HepG2 (cell line): ENCODE data around the gene PDCD1LG2. TPM values are rescaled to one million over a fixed set of nuclear protein-coding genes. Genes with fewer than 3 reads are reported as not detected.

Source experiments
- ATAC-seq: fragments of 200-7000 bp; cut with Tn5 transposase; 3 replicates; pipeline ENCODE4 v1.9.1; 2020; ENCODE audit warnings: mild to moderate bottlenecking, moderate library complexity
- BruUV-seq: library from RNA; stranded (reverse); fragments of 400-500 nt; replicated peaks from 2 replicates; lab custom pipeline; 2021; lab: Mats Ljungman, UMichigan
- CTCF ChIA-PET: fragments of 300-600 bp; formaldehyde crosslinking; extraction: SDS; loops from one replicate; lab custom pipeline; 2021; ENCODE audit warnings: low total read pairs, inconsistent platforms, low intra/inter-chr PET ratio; lab: Yijun Ruan, JAX
- POLR2A ChIA-PET: fragments of 350-600 bp; sonication (Branson Sonifier 250); formaldehyde crosslinking; loops from one replicate; lab custom pipeline; 2020; ENCODE audit warnings: antibody characterized with exemption, inconsistent platforms; lab: Yijun Ruan, JAX
- DNase-seq: peaks from one replicate; pipeline ENCODE4 v3.0.0-alpha.2; 2015; ENCODE audit warnings: low spot score
- FAIRE-seq: peaks from 3 replicates; lab custom pipeline; 2011; peaks lifted over from hg19 to GRCh38; lab: Jason Lieb, UNC
- H2AFZ ChIP-seq: one replicate; pipeline ENCODE4 v1.6.1; 2011; ENCODE audit warnings: low read length, inconsistent platforms
- H3K27ac ChIP-seq: fragments of 300-600 bp; 3 replicates; pipeline ENCODE4 v1.8.0; 2011; ENCODE audit warnings: mixed run types, mild to moderate bottlenecking, mixed read lengths, low read length, inconsistent platforms; ENCODE audit not compliant: insufficient read depth; ENCODE audit errors: extremely low read length
- H3K27me3 ChIP-seq, 2 experiments: fragments of 200-600 bp in 1 of 2; 2 replicates in 1 of 2; 3 replicates in 1 of 2; pipeline versions ENCODE4 v1.6.0 to v1.8.0; 2011; ENCODE audit warnings: low read length in 2 of 2, mild to moderate bottlenecking in 2 of 2, moderate library complexity in 2 of 2, inconsistent platforms in 1 of 2; ENCODE audit not compliant: insufficient read depth in 2 of 2, control insufficient read depth in 1 of 2
- H3K36me3 ChIP-seq, 2 experiments: fragments of 200-600 bp in 1 of 2; replicated peaks in 1 of 2; 2 replicates in 1 of 2; 3 replicates in 1 of 2; pipeline versions ENCODE4 v1.5.1 to v1.8.0; 2011; ENCODE audit warnings: low read length in 2 of 2, inconsistent platforms in 1 of 2; ENCODE audit not compliant: insufficient read depth in 2 of 2, control insufficient read depth in 1 of 2
- H3K4me1 ChIP-seq: 2 replicates; pipeline ENCODE4 v1.5.1; 2012; ENCODE audit warnings: low read length, inconsistent platforms; ENCODE audit not compliant: insufficient read depth
- H3K4me2 ChIP-seq: 2 replicates; pipeline ENCODE4 v1.6.0; 2011; ENCODE audit warnings: low read depth, low read length, inconsistent platforms
- H3K4me3 ChIP-seq, 3 experiments: fragments of 200-600 bp in 1 of 3; sonication (generic), shearing (Covaris generic) in 1 of 3; replicated peaks in 1 of 3; 2 replicates each; pipeline ENCODE4 v1.5.1; 2011 to 2016; ENCODE audit warnings: low read length in 3 of 3, inconsistent platforms in 2 of 3, low read depth in 2 of 3, mild to moderate bottlenecking in 2 of 3, control low read depth in 1 of 3, mixed read lengths in 1 of 3; ENCODE audit not compliant: insufficient read depth in 1 of 3
- H3K79me2 ChIP-seq: one replicate; pipeline ENCODE4 v1.6.1; 2011; ENCODE audit warnings: low read length, inconsistent platforms; ENCODE audit not compliant: insufficient read depth
- H3K9ac ChIP-seq: 2 replicates; pipeline ENCODE4 v1.6.0; 2011; ENCODE audit warnings: mild to moderate bottlenecking, low read depth, low read length, inconsistent platforms; ENCODE audit not compliant: insufficient read depth
- H3K9me3 ChIP-seq: 2 replicates; pipeline ENCODE4 v1.5.1; 2012; ENCODE audit warnings: mild to moderate bottlenecking, low read length
- H4K20me1 ChIP-seq: 2 replicates; pipeline ENCODE4 v1.6.0; 2011; ENCODE audit warnings: inconsistent platforms, mild to moderate bottlenecking, low read length, moderate library complexity; ENCODE audit not compliant: insufficient read depth
- ATRX ChIP-seq: sonication (generic); formaldehyde crosslinking; IDR thresholded peaks from 2 replicates; pipeline ENCODE4 v1.4.0; 2020; ENCODE audit warnings: missing genetic modification reagents, borderline replicate concordance
- BCL6 ChIP-seq: IDR thresholded peaks from 2 replicates; pipeline ENCODE4 v1.6.1; 2016; ENCODE audit warnings: missing genetic modification reagents, missing compliant biosample characterization
- BRD4 ChIP-seq: sonication (generic); formaldehyde crosslinking; IDR thresholded peaks from 2 replicates; pipeline ENCODE4 v1.4.0; 2020; ENCODE audit warnings: missing genetic modification reagents
- KDM5B ChIP-seq: sonication (generic); formaldehyde crosslinking; IDR thresholded peaks from 2 replicates; pipeline ENCODE4 v1.4.0; 2020; ENCODE audit warnings: missing genetic modification reagents, mild to moderate bottlenecking, borderline replicate concordance
- MED13 ChIP-seq: sonication (generic); formaldehyde crosslinking; IDR thresholded peaks from 2 replicates; pipeline ENCODE4 v1.5.0; 2020; ENCODE audit warnings: missing genetic modification reagents
- REPIN1 ChIP-seq: sonication (generic); formaldehyde crosslinking; IDR thresholded peaks from 2 replicates; pipeline ENCODE4 v1.8.0; 2022; ENCODE audit warnings: missing genetic modification reagents, low read depth, mild to moderate bottlenecking, borderline replicate concordance
- ZNF20 ChIP-seq: sonication (generic); formaldehyde crosslinking; IDR thresholded peaks from 2 replicates; pipeline ENCODE4 v1.4.0; 2020; ENCODE audit warnings: mild to moderate bottlenecking, moderate library complexity, missing genetic modification reagents
- ZNF225 ChIP-seq: sonication (generic); formaldehyde crosslinking; IDR thresholded peaks from 2 replicates; pipeline ENCODE4 v1.4.0; 2020; ENCODE audit warnings: mild to moderate bottlenecking, missing genetic modification reagents
- ZNF280D ChIP-seq: sonication (generic); formaldehyde crosslinking; IDR thresholded peaks from 2 replicates; pipeline ENCODE4 v1.5.1; 2020; ENCODE audit warnings: mild to moderate bottlenecking, missing genetic modification reagents
- ZNF572 ChIP-seq: sonication (generic); formaldehyde crosslinking; IDR thresholded peaks from 2 replicates; pipeline ENCODE4 v1.5.1; 2020; ENCODE audit warnings: mild to moderate bottlenecking, missing genetic modification reagents
- ZNF746 ChIP-seq: sonication (generic); formaldehyde crosslinking; IDR thresholded peaks from 2 replicates; pipeline ENCODE4 v1.8.0; 2022; ENCODE audit warnings: mild to moderate bottlenecking, missing genetic modification reagents
- WGBS: methylation state at CpG from one replicate; pipeline ENCODE4 v1.1.6; 2017; ENCODE audit warnings: low lambda C conversion rate; 5-methylcytosine and 5-hydroxymethylcytosine counted together
- in situ Hi-C: cut with HindIII; loops from 2 replicates; pipeline ENCODE4 v1.10.0; 2017; ENCODE audit warnings: low pct_unique_long_range_greater_than_20kb; ENCODE audit not compliant: extremely low pct_ligation_motif_present
- intact Hi-C: fragments of 100-400 bp; cut with micrococcal nuclease; formaldehyde crosslinking; loops from one replicate; pipeline ENCODE4 v1.10.0; 2022; ENCODE audit not compliant: unreplicated experiment
- polyA plus RNA-seq, 8 experiments: library from polyadenylated mRNA; depleted of rRNA in 3 of 8; stranded (reverse) in 7 of 8; unstranded in 1 of 8; fragments of >200 nt; fragmentation: Illumina TruSeq in 4 of 8; extraction: Trizol in 4 of 8; gene quantifications; 2 replicates each; pipeline versions ENCODE4 v1.2.1 to v1.2.3, GENCODE V29; 2011 to 2016; ENCODE audit warnings: low read depth in 4 of 8, missing spikeins in 1 of 8, mixed read lengths in 1 of 8; ENCODE audit not compliant: insufficient read depth in 1 of 8
- total RNA-seq, 5 experiments: library from RNA; depleted of rRNA; stranded (reverse); fragments of >200 nt; fragmentation: Illumina TruSeq; extraction: Trizol; gene quantifications; 2 replicates each; pipeline ENCODE4 v1.2.3, GENCODE V29; 2016; ENCODE audit warnings: low read depth in 1 of 5
- TF ChIP-seq, protein P1 (sequence below): sonication (generic); formaldehyde crosslinking; conservative IDR thresholded peaks from 2 replicates; pipeline ENCODE4 v1.8.0; 2022; ENCODE audit warnings: missing genetic modification reagents
- TF ChIP-seq, protein P2 (sequence below): sonication (generic); formaldehyde crosslinking; IDR thresholded peaks from 2 replicates; pipeline ENCODE4 v1.5.0; 2020; ENCODE audit warnings: missing genetic modification reagents
- TF ChIP-seq, protein P3 (sequence below): sonication (generic); formaldehyde crosslinking; IDR thresholded peaks from 2 replicates; pipeline ENCODE4 v1.4.0; 2020; ENCODE audit warnings: missing genetic modification reagents
- TF ChIP-seq, protein P4 (sequence below): sonication (generic); formaldehyde crosslinking; IDR thresholded peaks from 2 replicates; pipeline ENCODE4 v1.8.0; 2022; ENCODE audit warnings: mild to moderate bottlenecking, missing genetic modification reagents, borderline replicate concordance

PDCD1LG2 gene
- total and polyA plus RNA-seq, 2 of the 13 experiments (the other 11 are each of a cell fraction or from before 2014, with no cell fraction given), result not detected

DNA sequence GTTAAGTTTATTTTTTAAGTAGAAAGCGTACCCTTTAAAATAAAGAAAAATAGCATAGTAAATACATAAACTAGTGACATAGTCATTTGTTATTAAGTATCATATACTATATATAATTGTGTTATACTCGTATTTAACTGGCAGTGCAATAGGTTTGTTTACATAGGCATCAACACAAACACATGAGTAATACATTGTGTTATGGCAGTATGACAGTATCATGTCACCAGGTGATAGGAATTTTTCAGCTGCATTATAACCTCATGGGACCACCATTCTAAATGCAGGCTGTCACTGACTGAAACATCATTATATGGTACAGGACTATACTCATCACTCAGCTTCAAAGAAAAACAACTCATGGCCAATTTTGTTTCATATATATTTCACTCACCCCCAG lies 110.2 kb downstream of the PDCD1LG2 start:
- no peak overlapping the region for H3K9ac ChIP-seq
- ATAC-seq (no peak), FAIRE-seq (no peak), DNase-seq (no peak)
- no peaks in the 10 kb centered on the region for H4K20me1 ChIP-seq
- ChIA-PET POLR2A (no interaction called here), CTCF (no interaction called here)
- WGBS, result 94% methylated on average over 2 of the region's 2 CpGs
- H3K4me1 ChIP-seq, result no peaks in the 10 kb centered on the region
- H2AFZ ChIP-seq, result no peak overlapping the region
- no peak overlapping the region for H3K27ac ChIP-seq
- no peaks in the 10 kb centered on the region for H3K27me3 ChIP-seq
- in situ Hi-C loops (no loop called here), intact Hi-C loops (no loop called here)
- H3K79me2 ChIP-seq, result no peaks in the 10 kb centered on the region
- H3K9me3 ChIP-seq, result no peaks in the 10 kb centered on the region
- no TSS peak for BruUV-seq
- H3K36me3 ChIP-seq, result no peaks in the 10 kb centered on the region
- H3K4me3 ChIP-seq, result no peak overlapping the region
- no peak overlapping the region for H3K4me2 ChIP-seq
- TF ChIP-seq, protein P1, sequence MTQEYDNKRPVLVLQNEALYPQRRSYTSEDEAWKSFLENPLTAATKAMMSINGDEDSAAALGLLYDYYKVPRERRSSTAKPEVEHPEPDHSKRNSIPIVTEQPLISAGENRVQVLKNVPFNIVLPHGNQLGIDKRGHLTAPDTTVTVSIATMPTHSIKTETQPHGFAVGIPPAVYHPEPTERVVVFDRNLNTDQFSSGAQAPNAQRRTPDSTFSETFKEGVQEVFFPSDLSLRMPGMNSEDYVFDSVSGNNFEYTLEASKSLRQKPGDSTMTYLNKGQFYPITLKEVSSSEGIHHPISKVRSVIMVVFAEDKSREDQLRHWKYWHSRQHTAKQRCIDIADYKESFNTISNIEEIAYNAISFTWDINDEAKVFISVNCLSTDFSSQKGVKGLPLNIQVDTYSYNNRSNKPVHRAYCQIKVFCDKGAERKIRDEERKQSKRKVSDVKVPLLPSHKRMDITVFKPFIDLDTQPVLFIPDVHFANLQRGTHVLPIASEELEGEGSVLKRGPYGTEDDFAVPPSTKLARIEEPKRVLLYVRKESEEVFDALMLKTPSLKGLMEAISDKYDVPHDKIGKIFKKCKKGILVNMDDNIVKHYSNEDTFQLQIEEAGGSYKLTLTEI (CRISPR knock-in tag), result no peak
- TF ChIP-seq BRD4 (no peak), KDM5B (CRISPR knock-in tag) (no peak), ZNF20 (CRISPR knock-in tag) (no peak), ATRX (CRISPR knock-in tag) (no peak), ZNF746 (no peak), ZNF280D (CRISPR knock-in tag) (no peak), ZNF225 (CRISPR knock-in tag) (no peak), MED13 (CRISPR knock-in tag) (no peak), BCL6 (no peak), ZNF572 (CRISPR knock-in tag) (no peak), REPIN1 (no peak)
- TF ChIP-seq, protein P2, sequence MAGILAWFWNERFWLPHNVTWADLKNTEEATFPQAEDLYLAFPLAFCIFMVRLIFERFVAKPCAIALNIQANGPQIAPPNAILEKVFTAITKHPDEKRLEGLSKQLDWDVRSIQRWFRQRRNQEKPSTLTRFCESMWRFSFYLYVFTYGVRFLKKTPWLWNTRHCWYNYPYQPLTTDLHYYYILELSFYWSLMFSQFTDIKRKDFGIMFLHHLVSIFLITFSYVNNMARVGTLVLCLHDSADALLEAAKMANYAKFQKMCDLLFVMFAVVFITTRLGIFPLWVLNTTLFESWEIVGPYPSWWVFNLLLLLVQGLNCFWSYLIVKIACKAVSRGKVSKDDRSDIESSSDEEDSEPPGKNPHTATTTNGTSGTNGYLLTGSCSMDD (CRISPR knock-in tag), result no peak
- TF ChIP-seq, protein P3, sequence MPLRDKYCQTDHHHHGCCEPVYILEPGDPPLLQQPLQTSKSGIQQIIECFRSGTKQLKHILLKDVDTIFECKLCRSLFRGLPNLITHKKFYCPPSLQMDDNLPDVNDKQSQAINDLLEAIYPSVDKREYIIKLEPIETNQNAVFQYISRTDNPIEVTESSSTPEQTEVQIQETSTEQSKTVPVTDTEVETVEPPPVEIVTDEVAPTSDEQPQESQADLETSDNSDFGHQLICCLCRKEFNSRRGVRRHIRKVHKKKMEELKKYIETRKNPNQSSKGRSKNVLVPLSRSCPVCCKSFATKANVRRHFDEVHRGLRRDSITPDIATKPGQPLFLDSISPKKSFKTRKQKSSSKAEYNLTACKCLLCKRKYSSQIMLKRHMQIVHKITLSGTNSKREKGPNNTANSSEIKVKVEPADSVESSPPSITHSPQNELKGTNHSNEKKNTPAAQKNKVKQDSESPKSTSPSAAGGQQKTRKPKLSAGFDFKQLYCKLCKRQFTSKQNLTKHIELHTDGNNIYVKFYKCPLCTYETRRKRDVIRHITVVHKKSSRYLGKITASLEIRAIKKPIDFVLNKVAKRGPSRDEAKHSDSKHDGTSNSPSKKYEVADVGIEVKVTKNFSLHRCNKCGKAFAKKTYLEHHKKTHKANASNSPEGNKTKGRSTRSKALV, result no peak
- TF ChIP-seq, protein P4, sequence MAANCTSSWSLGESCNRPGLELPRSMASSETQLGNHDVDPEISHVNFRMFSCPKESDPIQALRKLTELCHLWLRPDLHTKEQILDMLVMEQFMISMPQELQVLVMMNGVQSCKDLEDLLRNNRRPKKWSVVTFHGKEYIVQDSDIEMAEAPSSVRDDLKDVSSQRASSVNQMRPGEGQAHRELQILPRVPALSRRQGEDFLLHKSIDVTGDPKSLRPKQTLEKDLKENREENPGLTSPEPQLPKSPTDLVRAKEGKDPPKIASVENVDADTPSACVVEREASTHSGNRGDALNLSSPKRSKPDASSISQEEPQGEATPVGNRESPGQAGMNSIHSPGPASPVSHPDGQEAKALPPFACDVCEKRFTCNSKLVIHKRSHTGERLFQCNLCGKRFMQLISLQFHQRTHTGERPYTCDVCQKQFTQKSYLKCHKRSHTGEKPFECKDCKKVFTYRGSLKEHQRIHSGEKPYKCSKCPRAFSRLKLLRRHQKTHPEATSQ (CRISPR knock-in tag), result no peak
